H1 (cell line): ENCODE data around the gene GREB1L. TPM values are rescaled to one million over a fixed set of nuclear protein-coding genes. Genes with fewer than 3 reads are reported as not detected.

Experiments used
- CTCF ChIA-PET: fragments of 300-600 bp; sonication (Branson Sonifier 250); formaldehyde crosslinking; loops from one replicate; lab custom pipeline; 2021; ENCODE audit not compliant: partially characterized antibody; lab: Charles Lee
- POLR2A ChIA-PET: fragments of 300-600 bp; sonication (Branson Sonifier 250); formaldehyde crosslinking; loops from one replicate; lab custom pipeline; 2021; ENCODE audit warnings: inconsistent platforms; ENCODE audit not compliant: partially characterized antibody; lab: Charles Lee
- DNase-seq, 2 experiments: peaks; one replicate each; pipeline versions ENCODE4 v3.0.0 to v3.0.0-alpha.2; 2010 to 2022; ENCODE audit warnings: low spot score in 2 of 2, low read depth in 1 of 2, mixed read lengths in 1 of 2
- FAIRE-seq: peaks from 2 replicates; lab custom pipeline; 2011; peaks lifted over from hg19 to GRCh38; lab: Jason Lieb, UNC
- H2AFZ ChIP-seq: 2 replicates; pipeline ENCODE4 v1.8.1; 2012; ENCODE audit warnings: low read length, inconsistent platforms
- H2AK5ac ChIP-seq: 2 replicates; pipeline ENCODE4 v1.6.1; 2013; ENCODE audit warnings: low read depth, low read length
- H2BK120ac ChIP-seq: replicated peaks from 2 replicates; pipeline ENCODE3; 2013; ENCODE audit warnings: low read depth, low read length, inconsistent platforms
- H2BK12ac ChIP-seq: 2 replicates; pipeline ENCODE4 v1.6.1; 2013; ENCODE audit warnings: low read depth, low read length
- H2BK15ac ChIP-seq: 2 replicates; pipeline ENCODE4 v1.6.1; 2013; ENCODE audit warnings: low read length
- H2BK20ac ChIP-seq: 2 replicates; pipeline ENCODE4 v1.6.1; 2013; ENCODE audit warnings: low read length
- H2BK5ac ChIP-seq: 2 replicates; pipeline ENCODE4 v1.6.1; 2013; ENCODE audit warnings: low read depth, low read length
- H3K14ac ChIP-seq: 2 replicates; pipeline ENCODE4 v1.6.1; 2013; ENCODE audit warnings: inconsistent platforms; ENCODE audit not compliant: insufficient read length
- H3K18ac ChIP-seq: 2 replicates; pipeline ENCODE4 v1.6.1; 2013; ENCODE audit warnings: low read length; ENCODE audit errors: extremely low read depth
- H3K23ac ChIP-seq: 2 replicates; pipeline ENCODE4 v1.6.1; 2013; ENCODE audit warnings: inconsistent platforms; ENCODE audit not compliant: insufficient read length
- H3K23me2 ChIP-seq: 2 replicates; pipeline ENCODE4 v1.6.1; 2013; ENCODE audit warnings: low read depth, low read length
- H3K27ac ChIP-seq: 2 replicates; pipeline ENCODE4 v1.6.1; 2011; ENCODE audit warnings: low read depth, low read length, inconsistent platforms
- H3K27me3 ChIP-seq, 4 experiments: replicated peaks in 1 of 4; 1 replicate in 1 of 4; 2 replicates in 3 of 4; pipeline versions ENCODE4 v1.6.1 to v1.8.1; 2011 to 2013; ENCODE audit warnings: low read length in 3 of 4, mild to moderate bottlenecking in 3 of 4, inconsistent platforms in 2 of 4, mixed read lengths in 2 of 4, moderate library complexity in 1 of 4; ENCODE audit not compliant: control insufficient read depth in 3 of 4, insufficient read depth in 3 of 4; ENCODE audit errors: extremely low read depth in 1 of 4
- H3K36me3 ChIP-seq, 4 experiments: 2 replicates each; pipeline versions ENCODE4 v1.6.1 to v1.8.1; 2011 to 2013; ENCODE audit warnings: mild to moderate bottlenecking in 4 of 4, low read length in 3 of 4, moderate library complexity in 2 of 4, control low read depth in 1 of 4, inconsistent platforms in 1 of 4; ENCODE audit not compliant: insufficient read depth in 4 of 4, control insufficient read depth in 2 of 4
- H3K4ac ChIP-seq: replicated peaks from 2 replicates; pipeline ENCODE3; 2013; ENCODE audit warnings: low read length, low read depth, mixed read lengths, inconsistent platforms; ENCODE audit not compliant: insufficient read length
- H3K4me1 ChIP-seq, 4 experiments: replicated peaks in 1 of 4; 1 replicate in 1 of 4; 2 replicates in 3 of 4; pipeline versions ENCODE4 v1.6.1 to v1.8.1; 2011 to 2013; ENCODE audit warnings: low read length in 3 of 4, inconsistent platforms in 2 of 4, mixed read lengths in 1 of 4; ENCODE audit not compliant: insufficient read depth in 4 of 4, control insufficient read depth in 3 of 4
- H3K4me2 ChIP-seq, 2 experiments: 2 replicates each; pipeline versions ENCODE4 v1.6.1 to v1.8.1; 2011 to 2013; ENCODE audit warnings: low read depth in 2 of 2, low read length in 2 of 2, control low read depth in 1 of 2, inconsistent platforms in 1 of 2, mild to moderate bottlenecking in 1 of 2; ENCODE audit not compliant: insufficient read depth in 1 of 2
- H3K4me3 ChIP-seq, 4 experiments: fragments of 200-600, 300-600 bp in 1 of 4; sonication (generic), shearing (Covaris generic), sonication (Bioruptor Twin) in 1 of 4; 2 replicates each; pipeline versions ENCODE4 v1.5.1 to v1.8.1; 2011 to 2016; ENCODE audit warnings: low read length in 4 of 4, low read depth in 3 of 4, control low read depth in 2 of 4, inconsistent platforms in 2 of 4, mild to moderate bottlenecking in 2 of 4, mixed read lengths in 1 of 4, moderate library complexity in 1 of 4; ENCODE audit not compliant: insufficient read depth in 2 of 4; ENCODE audit errors: extremely low read depth in 1 of 4
- H3K56ac ChIP-seq: replicated peaks from 2 replicates; pipeline ENCODE3; 2013; ENCODE audit warnings: low read depth, mild to moderate bottlenecking, mixed read lengths, low read length, inconsistent platforms; ENCODE audit not compliant: insufficient read length
- H3K79me1 ChIP-seq: 2 replicates; pipeline ENCODE4 v1.6.1; 2013; ENCODE audit warnings: low read depth, low read length, control low read depth
- H3K79me2 ChIP-seq, 2 experiments: 2 replicates each; pipeline versions ENCODE4 v1.6.1 to v1.8.1; 2012 to 2013; ENCODE audit warnings: low read length in 2 of 2, mild to moderate bottlenecking in 2 of 2, inconsistent platforms in 1 of 2; ENCODE audit not compliant: insufficient read depth in 2 of 2, control insufficient read depth in 1 of 2
- H3K9ac ChIP-seq, 4 experiments: replicated peaks in 1 of 4; 1 replicate in 1 of 4; 2 replicates in 3 of 4; pipeline versions ENCODE4 v1.6.1 to v1.8.1; 2011 to 2013; ENCODE audit warnings: low read depth in 3 of 4, low read length in 3 of 4, control low read depth in 2 of 4, mild to moderate bottlenecking in 2 of 4, moderate library complexity in 2 of 4, inconsistent platforms in 1 of 4; ENCODE audit errors: extremely low read depth in 1 of 4
- H3K9me3 ChIP-seq, 2 experiments: 2 replicates each; pipeline versions ENCODE4 v1.6.1 to v1.8.1; 2012 to 2013; ENCODE audit warnings: mild to moderate bottlenecking in 2 of 2, moderate library complexity in 2 of 2, control low read depth in 1 of 2, inconsistent platforms in 1 of 2, low read depth in 1 of 2, low read length in 1 of 2, mixed read lengths in 1 of 2; ENCODE audit not compliant: insufficient read depth in 2 of 2
- H4K20me1 ChIP-seq, 2 experiments: replicated peaks in 1 of 2; 2 replicates each; pipeline versions ENCODE3 to v1.8.1; 2011 to 2013; ENCODE audit warnings: inconsistent platforms in 2 of 2, low read length in 2 of 2, mild to moderate bottlenecking in 1 of 2; ENCODE audit not compliant: insufficient read depth in 2 of 2, control insufficient read depth in 1 of 2
- H4K5ac ChIP-seq: 2 replicates; pipeline ENCODE4 v1.6.1; 2013; ENCODE audit warnings: low read length, low read depth, mixed read lengths, inconsistent platforms; ENCODE audit not compliant: insufficient read length
- H4K8ac ChIP-seq: 2 replicates; pipeline ENCODE4 v1.8.0; 2013; ENCODE audit warnings: mild to moderate bottlenecking, moderate library complexity, low read length, inconsistent platforms; ENCODE audit not compliant: insufficient read depth; ENCODE audit errors: extremely low read depth
- H4K91ac ChIP-seq: replicated peaks from 2 replicates; pipeline ENCODE3; 2013; ENCODE audit warnings: low read length, mixed read lengths, inconsistent platforms; ENCODE audit not compliant: insufficient read length
- CTCF ChIP-seq, 3 experiments: IDR thresholded peaks; 1 replicate in 2 of 3; 2 replicates in 1 of 3; pipeline versions ENCODE4 v1.5.1 to v1.6.1; 2011; ENCODE audit warnings: low read length in 3 of 3, mild to moderate bottlenecking in 3 of 3, inconsistent platforms in 2 of 3, low read depth in 1 of 3, moderate library complexity in 1 of 3; ENCODE audit not compliant: insufficient read depth in 1 of 3; ENCODE audit errors: control extremely low read depth in 1 of 3
- EZH2 ChIP-seq: fragments of 200-600 bp; sonication (generic); IDR thresholded peaks from 2 replicates; pipeline ENCODE4 v1.7.1; 2012; ENCODE audit warnings: low read depth, mild to moderate bottlenecking, moderate library complexity, low read length, inconsistent platforms; ENCODE audit not compliant: severe bottlenecking
- RAD21 ChIP-seq, 2 experiments: IDR thresholded peaks in 1 of 2; conservative IDR thresholded peaks in 1 of 2; 2 replicates each; pipeline ENCODE4 v1.6.1; 2011; ENCODE audit warnings: low read depth in 2 of 2, low read length in 2 of 2, improper control_type of control experiment in 1 of 2, inconsistent platforms in 1 of 2, mild to moderate bottlenecking in 1 of 2, moderate library complexity in 1 of 2
- WGBS, 2 experiments: shearing (Covaris generic) in 1 of 2; methylation state at CpG; one replicate each; pipeline versions ENCODE4 v1.1.6 to v1.1.7; 2013 to 2015; ENCODE audit warnings: low lambda C conversion rate in 2 of 2, mixed read lengths in 2 of 2, inconsistent platforms in 1 of 2, low coverage in 1 of 2, missing lambda C conversion rate in 1 of 2; ENCODE audit not compliant: insufficient replicate concordance in 2 of 2, insufficient coverage in 1 of 2, insufficient read length in 1 of 2; ENCODE audit errors: extremely low coverage in 1 of 2, missing lambda C conversion rate in 1 of 2; 5-methylcytosine and 5-hydroxymethylcytosine counted together
- polyA plus RNA-seq, 7 experiments: library from polyadenylated mRNA; depleted of rRNA in 3 of 7; stranded (reverse) in 5 of 7; unstranded in 2 of 7; fragments of >200 nt in 5 of 7; fragments of 200-250 nt in 2 of 7; gene quantifications; 1 replicate in 5 of 7; 2 replicates in 1 of 7; 4 replicates in 1 of 7; pipeline versions ENCODE4 v1.2.1 to v1.2.3, GENCODE V29; 2011 to 2013; ENCODE audit warnings: missing spikeins in 2 of 7, mixed read lengths in 2 of 7
- total RNA-seq: library from RNA; stranded (reverse); fragmentation: NEBNext Ultra II Directional; extraction: Animal tissue kit (Norgen Biotek cat#: 25700); gene quantifications from 2 replicates; pipeline ENCODE4 v1.2.1, GENCODE V29; 2021

GREB1L gene
- total and polyA plus RNA-seq, 2 of the 8 experiments (the other 6 are each of a cell fraction or from before 2014, with no cell fraction given), result 0.34 to 1.6 TPM

GRCh38 chr18:21194871-21195771, 46.9 kb upstream of the GREB1L start:
- Histone ChIP-seq H3K23me2 (no peaks in the 10 kb centered on the region), H3K27ac (no peak overlapping the region), H3K9me3 (no peaks in the 10 kb centered on the region), H2BK12ac (no peak overlapping the region), H2BK120ac (no peak overlapping the region), H3K14ac (no peak overlapping the region), H4K91ac (no peak overlapping the region), H2BK15ac (no peak overlapping the region), H3K79me1 (no peaks in the 10 kb centered on the region), H2BK5ac (no peak overlapping the region), H2AFZ (no peak overlapping the region), H3K36me3 (no peaks in the 10 kb centered on the region), H2BK20ac (no peak overlapping the region), H4K5ac (peak overlapping the region; percentile 57), H4K8ac (no peak overlapping the region), H3K9ac (no peak overlapping the region), H3K4me1 (no peaks in the 10 kb centered on the region), H2AK5ac (no peak overlapping the region), H3K4ac (no peak overlapping the region), H3K18ac (no peak overlapping the region), H4K20me1 (no peaks in the 10 kb centered on the region), H3K4me3 (no peak overlapping the region), H3K4me2 (no peak overlapping the region), H3K56ac (no peak overlapping the region), H3K79me2 (no peaks in the 10 kb centered on the region), H3K23ac (no peak overlapping the region), H3K27me3 (no peaks in the 10 kb centered on the region)
- WGBS, 2 experiments, result 38% methylated on average over 4 of the region's 4 CpGs; no CpG with 5 or more reads in 1 of the 2 experiments
- TF ChIP-seq RAD21 (IDR thresholded peaks at IDR 0.05 in 1 of 2, conservative IDR thresholded peaks at IDR 0.05 in 1 of 2; ENCODE audit: low read depth in 2 of 2, low read length in 2 of 2) (peak; percentile 74 to 83), EZH2 (no peak), CTCF (IDR thresholded peaks at IDR 0.05; ENCODE audit: control extremely low read depth in 1 of 3, insufficient read depth in 1 of 3, low read depth in 1 of 3, low read length in 3 of 3) (peak in 2 of 3 experiments; percentile 38 to 50; a peak in 2 of 4 replicates)
- ChIA-PET CTCF (interaction anchor here (0.6 to 3.7 kb wide), 31 partner anchors 9 to 617 kb away, joined by 3 to 46 read pairs (median 4); no protein-coding TSS in a partner anchor), POLR2A (no interaction called here)
- DNase-seq (no peak), FAIRE-seq (peak; percentile 42)
